Stomach smooth muscle (tissue), 2 donors: ENCODE results near the gene MAPK1.
"Not testable (repeated sequence)": the region's sequence is repeated elsewhere in the genome, so short reads cannot be mapped to it uniquely, and the experiment has no call there.

Experiments
- H3K27ac ChIP-seq: one replicate; pipeline ENCODE4 v1.7.0; 2013; ENCODE audit warnings: mild to moderate bottlenecking, low read length, inconsistent platforms
- H3K27me3 ChIP-seq, 2 donors: one replicate each; pipeline ENCODE4 v1.7.0; 2013; ENCODE audit warnings: low read length in 2 of 2; ENCODE audit not compliant: insufficient read depth in 2 of 2, control insufficient read depth in 1 of 2
- H3K36me3 ChIP-seq, 2 donors: one replicate each; pipeline ENCODE4 v1.7.0; 2013; ENCODE audit warnings: low read length in 2 of 2; ENCODE audit not compliant: control insufficient read depth in 2 of 2, insufficient read depth in 2 of 2
- H3K4me1 ChIP-seq: one replicate; pipeline ENCODE4 v1.7.0; 2013; ENCODE audit warnings: low read length; ENCODE audit not compliant: control insufficient read depth, insufficient read depth
- H3K4me3 ChIP-seq, 2 donors: one replicate each; pipeline ENCODE4 v1.7.0; 2013; ENCODE audit warnings: low read length in 2 of 2
- H3K9ac ChIP-seq, 2 donors: one replicate each; pipeline ENCODE4 v1.7.0; 2013; ENCODE audit warnings: low read length in 2 of 2, mild to moderate bottlenecking in 1 of 2
- H3K9me3 ChIP-seq, 2 donors: one replicate each; pipeline ENCODE4 v1.7.0; 2013; ENCODE audit warnings: low read length in 2 of 2; ENCODE audit not compliant: control insufficient read depth in 2 of 2
- donor health status: healthy.
- donor health status: Pancreatic carcinoma.

MAPK1 gene

GRCh38 chr22:21829523-21829922 is 37.9 kb downstream of the MAPK1 start:
- peaks cover 12% of the 10 kb centered on the region for H3K4me1 ChIP-seq
- H3K9ac ChIP-seq = no peak overlapping the region
- no peaks in the 10 kb centered on the region for H3K27me3 ChIP-seq
- H3K4me3 ChIP-seq = no peak overlapping the region
- no peaks in the 10 kb centered on the region for H3K36me3 ChIP-seq
- H3K9me3 ChIP-seq = no peaks in the 10 kb centered on the region
- no peak overlapping the region for H3K27ac ChIP-seq

- H3K27ac ChIP-seq = no peak overlapping the region
- no peaks in the 10 kb centered on the region for H3K27me3 ChIP-seq
- no peak overlapping the region for H3K9ac ChIP-seq
These were observed 39.2 kb downstream of the MAPK1 start for GRCh38 chr22:21828268-21828638.

GRCh38 chr22:21827628-21828267 is 39.7 kb downstream of the MAPK1 start:
- no peak overlapping the region for H3K9ac ChIP-seq
- H3K27ac ChIP-seq = no peak overlapping the region
- H3K27me3 ChIP-seq = no peaks in the 10 kb centered on the region
- no peak overlapping the region for H3K4me3 ChIP-seq
- no peaks in the 10 kb centered on the region for H3K36me3 ChIP-seq
- H3K4me1 ChIP-seq = peaks cover 12% of the 10 kb centered on the region
- no peaks in the 10 kb centered on the region for H3K9me3 ChIP-seq

More at GRCh38 chr22:21828268-21828638, 39.2 kb downstream of the MAPK1 start:
- Histone ChIP-seq H3K9me3 (no peaks in the 10 kb centered on the region), H3K4me1 (peaks cover 12% of the 10 kb centered on the region), H3K36me3 (no peaks in the 10 kb centered on the region), H3K4me3 (no peak overlapping the region)

GRCh38 chr22:21826204-21826603 is 41.2 kb downstream of the MAPK1 start:
- Histone ChIP-seq H3K27ac (no peak overlapping the region), H3K4me3 (no peak overlapping the region), H3K36me3 (no peaks in the 10 kb centered on the region), H3K27me3 (no peaks in the 10 kb centered on the region), H3K9ac (no peak overlapping the region), H3K9me3 (no peaks in the 10 kb centered on the region), H3K4me1 (peaks cover 8% of the 10 kb centered on the region)

GRCh38 chr22:21824962-21825361 is 42.5 kb downstream of the MAPK1 start:
- not testable (repeated sequence) for H3K36me3 ChIP-seq, H3K27ac ChIP-seq
- H3K4me1 ChIP-seq = peaks cover 10% of the 10 kb centered on the region

GRCh38 chr22:21824445-21824912 is 43.0 kb downstream of the MAPK1 start:
- no peak overlapping the region for H3K9ac ChIP-seq

More at GRCh38 chr22:21824962-21825361, 42.5 kb downstream of the MAPK1 start:
- not testable (repeated sequence) for H3K9ac ChIP-seq, H3K4me3 ChIP-seq, H3K9me3 ChIP-seq, H3K27me3 ChIP-seq

GRCh38 chr22:21823740-21824444 is 43.6 kb downstream of the MAPK1 start:
- no peaks in the 10 kb centered on the region for H3K9me3 ChIP-seq
- no peak overlapping the region for H3K9ac ChIP-seq
- peaks cover 13% of the 10 kb centered on the region for H3K4me1 ChIP-seq

More at GRCh38 chr22:21824445-21824912, 43.0 kb downstream of the MAPK1 start:
- Histone ChIP-seq H3K27ac (no peak overlapping the region), H3K27me3 (no peaks in the 10 kb centered on the region), H3K36me3 (no peaks in the 10 kb centered on the region), H3K4me3 (no peak overlapping the region), H3K4me1 (peaks cover 10% of the 10 kb centered on the region), H3K9me3 (no peaks in the 10 kb centered on the region)

GRCh38 chr22:21819183-21819770 is 48.2 kb downstream of the MAPK1 start:
- Histone ChIP-seq H3K9ac (no peak overlapping the region), H3K36me3 (no peaks in the 10 kb centered on the region), H3K27ac (no peak overlapping the region), H3K27me3 (no peaks in the 10 kb centered on the region), H3K9me3 (no peaks in the 10 kb centered on the region), H3K4me1 (peaks cover 21% of the 10 kb centered on the region), H3K4me3 (no peak overlapping the region)

More at GRCh38 chr22:21823740-21824444, 43.6 kb downstream of the MAPK1 start:
- Histone ChIP-seq H3K27ac (no peak overlapping the region), H3K36me3 (no peaks in the 10 kb centered on the region), H3K4me3 (no peak overlapping the region), H3K27me3 (no peaks in the 10 kb centered on the region)

- Histone ChIP-seq H3K9me3 (no peaks in the 10 kb centered on the region), H3K4me3 (no peak overlapping the region), H3K36me3 (no peaks in the 10 kb centered on the region), H3K9ac (no peak overlapping the region), H3K27me3 (no peaks in the 10 kb centered on the region), H3K4me1 (peaks cover 21% of the 10 kb centered on the region), H3K27ac (no peak overlapping the region)
These were observed 48.8 kb downstream of the MAPK1 start for GRCh38 chr22:21818487-21819182.

GRCh38 chr22:21817497-21817853 is 50.0 kb downstream of the MAPK1 start:
- peaks cover 21% of the 10 kb centered on the region for H3K4me1 ChIP-seq
- H3K4me3 ChIP-seq = peak overlapping the region in 1 of 2 donors; percentile 35
- H3K9ac ChIP-seq, H3K27ac ChIP-seq, H3K36me3 ChIP-seq, H3K9me3 ChIP-seq, H3K27me3 ChIP-seq: not testable (repeated sequence)
